GM21737 (cell line): Measurements from ENCODE around the gene USP6NL.

ENCODE experiments used
- ATAC-seq: cut with Tn5 transposase; IDR thresholded peaks from one replicate; pipeline ENCODE4 v1.9.1; 2021; ENCODE audit warnings: mild to moderate bottlenecking, moderate library complexity; ENCODE audit not compliant: unreplicated experiment

The USP6NL gene

GRCh38 chr10:11483201-11484148 is 128.0 kb downstream of the USP6NL start:
- ATAC-seq = no peak

- no peak for ATAC-seq
Measured at GRCh38 chr10:11482306-11482705, 129.1 kb downstream of the USP6NL start.

DNA sequence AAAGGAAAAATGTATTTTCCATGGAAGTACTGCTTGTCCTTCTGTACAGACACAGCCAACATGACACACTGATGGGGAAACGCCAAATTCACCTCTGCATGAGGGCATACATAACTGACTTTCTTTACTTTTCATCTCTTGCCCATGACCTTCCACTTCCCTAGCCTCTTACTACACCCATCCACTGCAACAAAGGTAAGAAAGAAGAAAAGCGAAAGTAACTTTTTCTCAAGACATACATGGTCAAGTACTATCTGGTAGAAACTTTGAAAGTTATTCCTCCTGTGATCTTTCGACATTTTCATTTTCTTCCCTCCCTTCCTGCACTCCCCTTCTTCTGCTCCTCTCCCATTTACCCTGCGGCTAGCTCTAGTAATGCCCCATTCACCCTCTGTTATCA is 130.8 kb downstream of the USP6NL start:
- no peak for ATAC-seq

DNA sequence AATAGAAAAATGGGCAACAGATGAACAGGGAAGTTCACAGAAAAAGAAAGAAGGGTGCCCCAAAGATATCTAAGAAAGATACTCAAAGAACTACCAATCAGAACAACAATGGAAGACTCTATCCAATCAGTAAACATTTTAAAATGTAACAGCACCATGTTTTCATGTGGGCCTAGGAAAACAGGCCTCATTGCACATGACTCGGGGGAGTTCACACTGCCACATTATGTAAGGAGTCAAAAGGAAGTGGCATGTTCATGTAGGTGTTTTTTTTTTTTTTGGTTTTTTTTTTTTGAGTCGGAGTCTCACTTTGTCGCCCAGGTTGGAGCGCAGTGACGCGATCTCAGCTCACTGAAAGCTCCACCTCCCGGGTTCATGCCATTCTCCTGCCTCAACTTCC is 132.2 kb downstream of the USP6NL start:
- ATAC-seq = no peak

- ATAC-seq = no peak
Measured at GRCh38 chr10:11478807-11479206, 132.6 kb downstream of the USP6NL start.

- ATAC-seq = no peak
Measured at GRCh38 chr10:11475831-11476434, 135.5 kb downstream of the USP6NL start.

DNA sequence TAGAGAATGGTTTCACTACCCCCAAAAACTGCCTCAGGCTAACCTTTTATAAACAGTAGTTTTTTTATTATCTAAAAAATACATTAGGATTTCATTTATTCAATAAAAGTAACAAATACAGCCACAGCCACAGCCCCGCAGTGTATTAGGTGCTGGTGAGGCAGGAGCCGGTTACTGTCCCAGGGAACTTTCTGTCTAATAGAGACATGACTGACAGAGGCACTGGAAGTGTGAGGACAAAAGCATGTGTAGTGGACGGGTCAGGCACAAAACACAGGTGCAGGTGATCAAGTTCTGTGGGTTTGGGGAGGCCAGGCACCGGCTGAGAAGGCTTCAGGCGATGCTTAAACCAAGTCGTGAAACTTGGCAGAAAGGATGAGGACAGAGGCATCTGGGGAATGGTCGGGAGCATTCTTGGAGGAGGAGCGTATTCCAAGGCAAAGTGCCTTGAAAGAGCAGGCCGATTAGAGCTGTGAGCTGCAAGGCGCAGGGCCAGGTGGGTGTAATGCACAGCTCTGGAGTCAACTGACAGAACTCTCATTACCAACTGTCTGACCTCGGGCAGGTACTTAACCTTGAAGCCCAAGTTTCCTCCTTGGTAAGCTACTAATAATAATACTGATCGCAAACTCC is 138.2 kb downstream of the USP6NL start:
- ATAC-seq = no peak

GRCh38 chr10:11472158-11472753 is 139.2 kb downstream of the USP6NL start:
- no peak for ATAC-seq

GRCh38 chr10:11469575-11470391 is 141.7 kb downstream of the USP6NL start:
- no peak for ATAC-seq

DNA sequence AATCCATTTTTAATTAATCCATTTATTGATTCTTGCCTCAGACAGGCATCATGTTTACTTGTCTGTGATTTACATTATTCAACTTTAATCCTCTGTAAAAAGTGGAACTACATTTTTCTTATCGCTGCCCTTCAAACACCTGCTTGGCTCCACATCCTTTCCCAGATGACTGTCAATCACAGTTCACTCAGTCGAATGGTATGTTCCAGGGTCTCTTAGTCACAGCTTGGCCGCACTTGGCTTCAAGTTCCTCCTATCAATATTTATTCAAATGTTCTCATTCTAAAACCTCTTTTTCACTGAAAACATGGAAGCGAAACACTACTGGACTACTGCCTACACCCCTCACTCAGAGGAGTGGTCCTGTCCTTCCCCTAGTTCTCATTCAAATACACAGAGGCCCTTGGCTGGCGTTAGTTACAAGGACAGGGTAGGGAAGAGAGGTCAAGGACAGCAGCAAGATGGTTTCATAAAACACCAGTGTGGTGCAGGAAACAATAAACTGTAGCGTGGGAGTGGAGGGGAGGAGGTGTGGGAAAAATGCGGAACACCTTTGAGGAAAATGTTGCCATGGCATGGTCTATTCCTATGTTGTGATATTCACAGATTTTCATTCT is 143.2 kb downstream of the USP6NL start:
- no peak for ATAC-seq

- ATAC-seq = no peak
Measured at GRCh38 chr10:11465406-11465805, 146.0 kb downstream of the USP6NL start.

- no peak for ATAC-seq
Measured at GRCh38 chr10:11463111-11463510, 148.3 kb downstream of the USP6NL start.

DNA sequence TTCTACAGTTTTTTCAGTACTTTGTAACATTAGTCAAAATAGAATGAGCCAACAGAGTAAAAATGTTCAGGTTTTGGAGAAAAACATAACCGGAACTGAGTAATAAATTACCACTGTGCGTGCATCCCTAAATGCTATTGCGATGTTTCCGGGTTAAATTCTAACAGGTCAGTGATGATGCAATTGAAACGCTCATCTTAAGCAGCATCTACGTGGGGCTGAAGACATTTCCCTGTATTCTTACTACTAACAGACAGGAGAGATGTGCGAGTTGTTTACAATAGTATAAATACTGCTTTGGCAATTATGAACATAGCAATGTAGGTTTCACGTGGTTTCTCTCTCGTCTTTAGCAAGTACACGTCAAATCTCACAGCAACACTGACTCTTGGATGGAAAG is 149.4 kb downstream of the USP6NL start:
- no peak for ATAC-seq

- no peak for ATAC-seq
Measured at GRCh38 chr10:11457336-11457735, 154.1 kb downstream of the USP6NL start.

DNA sequence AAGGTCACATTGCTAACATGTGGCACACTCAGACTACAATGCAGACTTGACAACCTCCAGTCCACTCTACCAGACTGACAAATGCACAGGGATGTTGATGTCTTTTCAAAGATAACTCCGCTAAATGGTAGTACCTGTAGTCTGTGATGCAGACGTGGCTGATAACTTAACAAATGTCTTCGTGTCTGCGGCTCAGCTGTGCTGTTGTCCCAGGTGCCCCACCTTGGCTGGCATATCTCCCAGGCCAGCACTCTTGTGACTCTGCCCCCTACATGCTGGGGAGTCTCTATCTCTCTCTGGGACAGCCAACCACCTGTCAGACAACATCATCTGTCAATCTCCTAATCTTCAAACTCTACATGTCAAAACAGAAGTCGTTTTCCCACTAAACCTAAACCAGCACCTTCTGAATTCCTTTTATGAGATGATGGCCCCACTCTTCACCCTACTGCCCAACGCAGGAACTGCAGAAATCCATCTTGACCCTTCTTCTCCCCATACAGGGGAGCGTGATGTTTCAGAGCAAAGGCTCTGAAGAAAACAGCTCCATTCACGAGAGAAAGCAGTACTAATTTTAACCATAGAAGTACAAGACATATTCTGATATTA is 156.4 kb downstream of the USP6NL start:
- no peak for ATAC-seq

DNA sequence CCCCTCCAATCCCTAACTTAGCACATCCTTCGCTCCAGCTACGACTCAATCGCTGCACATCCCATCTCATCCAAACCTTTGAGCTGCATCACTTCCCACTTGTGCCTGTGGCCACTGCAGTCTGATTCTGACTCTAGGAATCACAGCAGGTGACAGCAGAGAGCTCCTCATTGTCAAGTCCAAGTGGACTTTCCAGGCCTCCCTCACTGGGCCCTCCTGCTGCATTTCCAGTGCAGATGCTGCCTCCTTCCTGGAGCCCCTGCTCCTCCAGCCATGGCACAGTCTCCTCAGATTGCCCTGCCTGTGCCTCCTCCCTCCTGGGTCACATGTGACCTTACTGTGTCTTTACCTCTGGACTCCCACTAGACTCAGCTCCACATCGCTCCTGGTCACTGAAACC is 157.3 kb downstream of the USP6NL start:
- ATAC-seq = no peak

DNA sequence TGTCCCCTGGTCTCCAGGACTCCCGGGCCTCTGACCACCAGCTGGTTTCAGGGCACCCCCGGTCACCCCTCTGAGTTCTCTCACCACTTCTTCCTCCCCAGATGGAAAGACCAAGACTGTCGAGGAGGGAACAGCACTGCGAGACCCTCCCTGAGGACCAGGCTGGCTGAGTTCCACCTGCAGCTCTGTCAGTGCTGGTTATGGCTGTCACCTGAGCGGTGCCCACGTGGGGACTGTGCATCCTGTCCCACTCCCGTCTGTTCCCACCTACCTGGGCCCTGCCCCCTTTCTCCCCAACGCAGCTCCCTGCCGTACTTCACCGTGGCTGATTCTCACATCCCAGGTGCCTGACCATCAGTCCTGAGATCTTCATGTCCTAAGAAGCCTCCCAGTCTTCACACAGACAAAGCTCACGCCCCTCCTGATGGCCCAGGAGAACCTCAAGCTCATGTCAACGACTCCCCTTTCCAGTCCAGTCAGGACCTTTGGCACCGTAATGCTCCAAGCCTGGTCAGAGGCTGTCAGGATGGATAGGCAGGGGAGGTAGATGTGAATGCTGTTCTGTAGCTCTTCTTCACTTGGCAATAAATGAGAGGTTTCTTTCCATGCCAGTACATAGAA is 159.7 kb downstream of the USP6NL start:
- ATAC-seq = no peak

DNA sequence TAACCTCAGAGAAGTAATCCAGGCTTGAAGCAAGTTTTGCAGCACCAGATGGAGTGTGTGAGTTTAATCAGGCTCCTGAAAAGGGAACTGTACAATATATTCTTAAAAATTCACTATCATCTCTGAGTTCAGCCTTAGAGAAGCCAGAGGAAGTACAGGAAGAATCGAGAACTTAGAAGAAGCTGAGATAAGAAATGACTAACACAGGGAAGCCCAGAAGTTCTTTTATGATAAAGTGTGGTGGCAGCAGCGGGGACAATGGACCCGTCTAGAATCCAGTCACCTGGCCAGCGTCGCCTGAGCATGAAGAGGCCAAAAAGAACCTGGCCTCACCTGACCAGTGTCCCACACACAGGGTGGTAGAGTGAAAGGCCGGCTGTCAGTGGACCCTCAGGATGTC is 161.0 kb downstream of the USP6NL start:
- no peak for ATAC-seq

DNA sequence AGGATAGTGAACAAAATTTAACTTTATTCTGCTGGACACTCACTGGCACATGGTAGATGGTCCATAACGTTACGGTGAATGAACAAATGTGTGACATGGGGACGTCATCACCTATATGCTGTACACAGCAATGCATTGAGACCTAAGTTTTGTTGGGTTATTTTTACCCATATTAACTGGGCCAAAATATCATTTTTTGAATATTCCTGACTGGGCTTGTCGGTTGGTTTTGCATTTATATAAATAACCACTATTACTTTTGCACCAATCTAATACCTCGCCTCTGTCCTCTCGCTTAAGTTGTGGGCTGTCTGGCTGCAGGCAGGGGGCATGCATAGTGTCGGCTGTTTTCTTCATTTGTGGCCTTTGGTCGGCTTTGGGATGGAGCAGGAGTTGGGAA is 161.7 kb downstream of the USP6NL start:
- ATAC-seq = no peak
